Endothelial cell of umbilical vein (primary cell): ENCODE measurements around the gene TSPAN17. TPM values are rescaled to one million over a fixed set of nuclear protein-coding genes. Genes with fewer than 3 reads are reported as not detected.

Source experiments
- BruUV-seq: library from RNA; stranded (reverse); fragments of 400-500 nt; replicated peaks from 2 replicates; lab custom pipeline; 2021; lab: Mats Ljungman, UMichigan
- CTCF ChIA-PET: fragments of 300-600, 350-600 bp; sonication (Branson Sonifier 250); formaldehyde crosslinking; loops from one replicate; lab custom pipeline; 2021; ENCODE audit warnings: antibody characterized with exemption, inconsistent platforms; lab: Charles Lee
- POLR2A ChIA-PET: fragments of 300-600, 350-600 bp; sonication (Branson Sonifier 250); formaldehyde crosslinking; loops from one replicate; lab custom pipeline; 2021; ENCODE audit warnings: antibody characterized with exemption, inconsistent platforms; lab: Charles Lee
- DNase-seq: peaks from one replicate; pipeline ENCODE4 v3.0.0-alpha.2; 2011; ENCODE audit warnings: low read depth, low spot score
- FAIRE-seq: peaks from 2 replicates; lab custom pipeline; 2011; peaks lifted over from hg19 to GRCh38; lab: Jason Lieb, UNC
- H2AFZ ChIP-seq: 2 replicates; pipeline ENCODE4 v1.6.0; 2012; ENCODE audit warnings: low read depth, low read length, control low read depth, inconsistent platforms
- H3K27ac ChIP-seq: 2 replicates; pipeline ENCODE4 v1.5.1; 2011; ENCODE audit warnings: low read depth, mild to moderate bottlenecking, control low read depth, low read length, moderate library complexity; ENCODE audit not compliant: insufficient read depth
- H3K27me3 ChIP-seq, 2 experiments: 2 replicates each; pipeline versions ENCODE4 v1.6.0 to v1.6.1; 2011; ENCODE audit warnings: low read length in 2 of 2, mixed read lengths in 1 of 2; ENCODE audit not compliant: control insufficient read depth in 2 of 2, insufficient read depth in 2 of 2
- H3K36me3 ChIP-seq, 2 experiments: 2 replicates in 1 of 2; 3 replicates in 1 of 2; pipeline ENCODE4 v1.5.1; 2011; ENCODE audit warnings: low read length in 2 of 2, mild to moderate bottlenecking in 1 of 2, moderate library complexity in 1 of 2; ENCODE audit not compliant: control insufficient read depth in 2 of 2, insufficient read depth in 2 of 2; ENCODE audit errors: extremely low read depth in 1 of 2
- H3K4me1 ChIP-seq: 3 replicates; pipeline ENCODE4 v1.5.1; 2011; ENCODE audit warnings: mild to moderate bottlenecking, low read length; ENCODE audit not compliant: control insufficient read depth, insufficient read depth; ENCODE audit errors: extremely low read depth
- H3K4me2 ChIP-seq: 2 replicates; pipeline ENCODE4 v1.6.1; 2011; ENCODE audit warnings: low read length, control low read depth, mixed read lengths; ENCODE audit not compliant: insufficient read depth
- H3K4me3 ChIP-seq, 3 experiments: fragments of 200-600 bp in 1 of 3; sonication (generic), shearing (Covaris generic) in 1 of 3; replicated peaks in 1 of 3; 2 replicates each; pipeline ENCODE4 v1.5.1; 2011 to 2016; ENCODE audit warnings: control low read depth in 3 of 3, low read length in 3 of 3, mild to moderate bottlenecking in 2 of 3, inconsistent platforms in 1 of 3, low read depth in 1 of 3, moderate library complexity in 1 of 3; ENCODE audit not compliant: insufficient read depth in 1 of 3
- H3K79me2 ChIP-seq: 2 replicates; pipeline ENCODE4 v1.6.0; 2012; ENCODE audit warnings: low read length, inconsistent platforms; ENCODE audit not compliant: control insufficient read depth, insufficient read depth
- H3K9ac ChIP-seq: replicated peaks from 2 replicates; pipeline ENCODE3; 2011; ENCODE audit warnings: low read length, control low read depth; ENCODE audit not compliant: insufficient read depth; ENCODE audit errors: extremely low read depth
- H3K9me1 ChIP-seq: replicated peaks from 3 replicates; pipeline ENCODE4 v1.6.0; 2011; ENCODE audit warnings: mild to moderate bottlenecking, low read length; ENCODE audit not compliant: control insufficient read depth, insufficient read depth; ENCODE audit errors: extremely low read depth
- H3K9me3 ChIP-seq: replicated peaks from 2 replicates; pipeline ENCODE4 v1.5.1; 2012; ENCODE audit warnings: low read length, inconsistent platforms; ENCODE audit not compliant: control insufficient read depth, insufficient read depth
- H4K20me1 ChIP-seq: replicated peaks from 2 replicates; pipeline ENCODE3; 2011; ENCODE audit warnings: mild to moderate bottlenecking, low read length; ENCODE audit not compliant: control insufficient read depth, insufficient read depth; ENCODE audit errors: extremely low read depth
- EZH2 ChIP-seq: IDR thresholded peaks from 2 replicates; pipeline ENCODE4 v1.6.1; 2012; ENCODE audit warnings: borderline replicate concordance, low read depth, mild to moderate bottlenecking, moderate library complexity, low read length, inconsistent platforms; ENCODE audit not compliant: severe bottlenecking
- FOS ChIP-seq: IDR thresholded peaks from 2 replicates; pipeline ENCODE4 v1.6.1; 2011; ENCODE audit warnings: mild to moderate bottlenecking, low read length, moderate library complexity, borderline replicate concordance; ENCODE audit not compliant: insufficient read depth
- GATA2 ChIP-seq: IDR thresholded peaks from 2 replicates; pipeline ENCODE4 v1.7.0; 2011; ENCODE audit warnings: low read depth, mild to moderate bottlenecking, moderate library complexity, mixed read lengths, low read length; ENCODE audit not compliant: insufficient read length, insufficient read depth
- JUN ChIP-seq: IDR thresholded peaks from 2 replicates; pipeline ENCODE4 v1.6.1; 2011; ENCODE audit warnings: borderline replicate concordance, low read depth; ENCODE audit not compliant: insufficient read length, insufficient read depth
- MYC ChIP-seq: IDR thresholded peaks from one replicate; pipeline ENCODE4 v1.6.1; 2011; ENCODE audit warnings: mild to moderate bottlenecking, low read depth, low read length
- POLR2A ChIP-seq: IDR thresholded peaks from 2 replicates; pipeline ENCODE4 v1.6.1; 2012; ENCODE audit warnings: low read depth, mild to moderate bottlenecking, control low read depth, low read length
- POLR2AphosphoS5 ChIP-seq: IDR thresholded peaks from 2 replicates; pipeline ENCODE4 v1.6.1; 2012; ENCODE audit warnings: low read depth, mild to moderate bottlenecking, control low read depth, low read length, moderate library complexity; ENCODE audit not compliant: insufficient read depth
- dilution Hi-C: fragments of 300-500 bp; cut with MboI; formaldehyde crosslinking; loops from one replicate; pipeline ENCODE4 v1.15.0; 2019; ENCODE audit warnings: low sequenced_read_pairs; ENCODE audit not compliant: extremely low pct_ligation_motif_present
- intact Hi-C: fragments of 100-400 bp; cut with micrococcal nuclease; formaldehyde crosslinking; loops from one replicate; pipeline ENCODE4 v1.10.0; 2022
- polyA plus RNA-seq, 4 experiments: library from polyadenylated mRNA; depleted of rRNA in 3 of 4; stranded (reverse) in 3 of 4; unstranded in 1 of 4; fragments of >200 nt; gene quantifications; 2 replicates each; pipeline versions ENCODE4 v1.2.1 to v1.2.3, GENCODE V29; 2011 to 2012; ENCODE audit warnings: missing spikeins in 1 of 4
- total RNA-seq: library from RNA; stranded (reverse); gene quantifications from 2 replicates; pipeline ENCODE4 v1.2.3, GENCODE V29; 2021
- TF ChIP-seq, protein P1 (sequence below), 2 donors: IDR thresholded peaks; 1 replicate in 1 of 2; 2 replicates in 1 of 2; pipeline ENCODE4 v1.5.1; 2011; ENCODE audit warnings: low read length in 2 of 2, mild to moderate bottlenecking in 2 of 2, moderate library complexity in 2 of 2, control low read depth in 1 of 2, inconsistent platforms in 1 of 2, low read depth in 1 of 2; ENCODE audit not compliant: insufficient read depth in 1 of 2; ENCODE audit errors: extremely low read depth in 1 of 2
- TF ChIP-seq, protein P2 (sequence below): IDR thresholded peaks from 2 replicates; pipeline ENCODE4 v1.6.1; 2011; ENCODE audit not compliant: insufficient read depth, insufficient read length

The TSPAN17 gene
- total and polyA plus RNA-seq, 2 donors (not counting 3 experiments of a cell fraction or from before 2014, with no cell fraction given), result 55.9 to 73.3 TPM

DNA sequence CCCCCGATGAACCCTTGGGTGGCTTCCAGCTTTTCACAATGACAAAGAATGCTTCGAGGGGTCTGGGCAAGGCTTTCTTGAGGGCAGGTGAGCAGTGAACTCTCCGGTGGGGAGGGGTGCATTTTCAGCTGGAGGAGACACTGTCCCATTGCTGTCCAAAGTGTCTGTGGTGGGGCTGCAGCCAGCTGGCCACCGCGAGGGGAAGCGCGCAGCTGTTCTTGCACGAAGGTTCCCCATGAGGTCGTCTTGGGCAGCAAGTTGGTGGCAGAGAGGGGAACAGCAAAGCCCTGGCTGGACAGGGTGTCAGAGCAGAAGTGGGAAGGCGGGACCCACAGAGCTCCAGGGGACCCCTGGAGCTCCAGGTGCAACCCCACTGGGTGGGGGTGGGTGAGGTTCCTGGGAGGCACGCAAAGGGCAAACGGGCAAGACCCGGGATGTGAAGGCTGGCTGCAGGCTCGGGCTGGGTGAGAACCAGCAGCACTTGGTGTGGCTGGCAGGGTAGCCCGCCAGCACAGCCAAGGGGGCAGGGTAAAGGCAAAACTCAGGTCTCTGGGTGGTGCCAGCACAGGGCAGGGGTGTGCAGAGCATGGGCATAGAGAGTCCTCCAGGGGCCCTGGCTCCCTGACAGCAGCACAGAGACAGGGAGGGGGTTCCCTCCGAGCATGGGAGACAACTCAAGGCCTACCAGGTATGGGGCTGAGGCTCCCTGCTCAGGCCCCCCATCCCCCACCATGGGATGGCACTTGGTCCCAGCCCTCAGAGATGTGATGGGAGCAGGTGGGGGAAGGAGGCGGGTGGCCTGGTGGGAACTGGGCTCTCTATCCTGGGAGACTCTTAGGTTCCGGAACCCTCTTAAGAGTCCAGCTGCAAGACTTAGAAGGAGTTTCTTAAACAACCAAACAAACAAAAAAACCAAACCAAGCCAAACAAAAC, 26.6 kb downstream of the TSPAN17 start:
- POLR2A ChIA-PET, result no interaction called here
- dilution Hi-C loops, result no loop called here

More for the DNA sequence above, 26.6 kb downstream of the TSPAN17 start:
- Histone ChIP-seq H3K27ac (no peak overlapping the region), H4K20me1 (no peaks in the 10 kb centered on the region), H3K27me3 (peaks cover 10 to 12% of the 10 kb centered on the region in 2 experiments), H3K4me3 (no peak overlapping the region), H3K36me3 (no peaks in the 10 kb centered on the region), H3K9me1 (no peaks in the 10 kb centered on the region), H3K9ac (no peak overlapping the region), H3K4me2 (no peak overlapping the region), H3K4me1 (no peaks in the 10 kb centered on the region), H2AFZ (no peak overlapping the region), H3K9me3 (no peaks in the 10 kb centered on the region), H3K79me2 (no peaks in the 10 kb centered on the region)
- DNase-seq, result no peak
- no TSS peak for BruUV-seq
- TF ChIP-seq JUN (no peak), MYC (no peak), POLR2AphosphoS5 (no peak), FOS (no peak), POLR2A (no peak), GATA2 (no peak), EZH2 (no peak)
- TF ChIP-seq, protein P1, sequence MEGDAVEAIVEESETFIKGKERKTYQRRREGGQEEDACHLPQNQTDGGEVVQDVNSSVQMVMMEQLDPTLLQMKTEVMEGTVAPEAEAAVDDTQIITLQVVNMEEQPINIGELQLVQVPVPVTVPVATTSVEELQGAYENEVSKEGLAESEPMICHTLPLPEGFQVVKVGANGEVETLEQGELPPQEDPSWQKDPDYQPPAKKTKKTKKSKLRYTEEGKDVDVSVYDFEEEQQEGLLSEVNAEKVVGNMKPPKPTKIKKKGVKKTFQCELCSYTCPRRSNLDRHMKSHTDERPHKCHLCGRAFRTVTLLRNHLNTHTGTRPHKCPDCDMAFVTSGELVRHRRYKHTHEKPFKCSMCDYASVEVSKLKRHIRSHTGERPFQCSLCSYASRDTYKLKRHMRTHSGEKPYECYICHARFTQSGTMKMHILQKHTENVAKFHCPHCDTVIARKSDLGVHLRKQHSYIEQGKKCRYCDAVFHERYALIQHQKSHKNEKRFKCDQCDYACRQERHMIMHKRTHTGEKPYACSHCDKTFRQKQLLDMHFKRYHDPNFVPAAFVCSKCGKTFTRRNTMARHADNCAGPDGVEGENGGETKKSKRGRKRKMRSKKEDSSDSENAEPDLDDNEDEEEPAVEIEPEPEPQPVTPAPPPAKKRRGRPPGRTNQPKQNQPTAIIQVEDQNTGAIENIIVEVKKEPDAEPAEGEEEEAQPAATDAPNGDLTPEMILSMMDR (IDR thresholded peaks at IDR 0.05; ENCODE audit: extremely low read depth in 1 of 2, insufficient read depth in 1 of 2, low read depth in 1 of 2, low read length in 2 of 2), result no peak
- TF ChIP-seq, protein P2, sequence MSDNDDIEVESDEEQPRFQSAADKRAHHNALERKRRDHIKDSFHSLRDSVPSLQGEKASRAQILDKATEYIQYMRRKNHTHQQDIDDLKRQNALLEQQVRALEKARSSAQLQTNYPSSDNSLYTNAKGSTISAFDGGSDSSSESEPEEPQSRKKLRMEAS, result no peak
- no peak for FAIRE-seq
- CTCF ChIA-PET, result interaction anchor here (2.3 kb wide), 1 partner anchor 13 kb away, joined by 18 read pairs; no protein-coding TSS in a partner anchor
- intact Hi-C loops, result no loop called here
